Chondrocyte (in vitro differentiated cells): ENCODE data around the gene CEP250. TPM values are rescaled to one million over a fixed set of nuclear protein-coding genes. Genes with fewer than 3 reads are reported as not detected.

ENCODE experiments used
- DNase-seq: peaks from one replicate; pipeline ENCODE4 v3.0.0; 2021; ENCODE audit warnings: mixed read lengths, low spot score
- H3K27ac Mint-ChIP-seq: one replicate; pipeline ENCODE4 v1.8.0; 2021; ENCODE audit warnings: mild to moderate bottlenecking, moderate library complexity, mixed read lengths; ENCODE audit not compliant: unreplicated experiment
- H3K27me3 Mint-ChIP-seq: 2 replicates; pipeline ENCODE4 v1.8.0; 2021; ENCODE audit warnings: low read depth, mixed read lengths
- H3K36me3 Mint-ChIP-seq: 2 replicates; pipeline ENCODE4 v1.8.0; 2021; ENCODE audit warnings: low read depth, mixed read lengths
- H3K4me1 Mint-ChIP-seq: 2 replicates; pipeline ENCODE4 v1.8.0; 2021; ENCODE audit warnings: low read depth, mild to moderate bottlenecking, mixed read lengths
- H3K4me3 Mint-ChIP-seq: one replicate; pipeline ENCODE4 v1.8.0; 2021; ENCODE audit warnings: mild to moderate bottlenecking, moderate library complexity, mixed read lengths; ENCODE audit not compliant: unreplicated experiment
- H3K9me3 Mint-ChIP-seq: 2 replicates; pipeline ENCODE4 v1.8.0; 2021; ENCODE audit warnings: low read depth, mixed read lengths
- total RNA-seq: library from RNA; stranded (reverse); gene quantifications from 3 replicates; pipeline ENCODE4 v1.2.1, GENCODE V29; 2021
- TF ChIP-seq, protein P1 (sequence below): fragments of 200-600 bp; sonication (generic); IDR thresholded peaks from 2 replicates; pipeline ENCODE4 v1.5.0; 2021; ENCODE audit warnings: antibody characterized with exemption, mild to moderate bottlenecking, moderate library complexity

Gene CEP250
- total RNA-seq, 1 donor from 2014 or later: 43.6 TPM

- Mint-ChIP-seq H3K4me3 (no peak overlapping the region), H3K4me1 (no peaks in the 10 kb centered on the region), H3K27me3 (no peaks in the 10 kb centered on the region), H3K36me3 (peaks cover 27% of the 10 kb centered on the region), H3K9me3 (peaks cover 6% of the 10 kb centered on the region), H3K27ac (no peak overlapping the region)
- TF ChIP-seq, protein P1, sequence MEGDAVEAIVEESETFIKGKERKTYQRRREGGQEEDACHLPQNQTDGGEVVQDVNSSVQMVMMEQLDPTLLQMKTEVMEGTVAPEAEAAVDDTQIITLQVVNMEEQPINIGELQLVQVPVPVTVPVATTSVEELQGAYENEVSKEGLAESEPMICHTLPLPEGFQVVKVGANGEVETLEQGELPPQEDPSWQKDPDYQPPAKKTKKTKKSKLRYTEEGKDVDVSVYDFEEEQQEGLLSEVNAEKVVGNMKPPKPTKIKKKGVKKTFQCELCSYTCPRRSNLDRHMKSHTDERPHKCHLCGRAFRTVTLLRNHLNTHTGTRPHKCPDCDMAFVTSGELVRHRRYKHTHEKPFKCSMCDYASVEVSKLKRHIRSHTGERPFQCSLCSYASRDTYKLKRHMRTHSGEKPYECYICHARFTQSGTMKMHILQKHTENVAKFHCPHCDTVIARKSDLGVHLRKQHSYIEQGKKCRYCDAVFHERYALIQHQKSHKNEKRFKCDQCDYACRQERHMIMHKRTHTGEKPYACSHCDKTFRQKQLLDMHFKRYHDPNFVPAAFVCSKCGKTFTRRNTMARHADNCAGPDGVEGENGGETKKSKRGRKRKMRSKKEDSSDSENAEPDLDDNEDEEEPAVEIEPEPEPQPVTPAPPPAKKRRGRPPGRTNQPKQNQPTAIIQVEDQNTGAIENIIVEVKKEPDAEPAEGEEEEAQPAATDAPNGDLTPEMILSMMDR: no peak
- DNase-seq: no peak
Observed at GRCh38 chr20:35479798-35480197, 24.4 kb downstream of the CEP250 start.

GRCh38 chr20:35487479-35487878, 32.1 kb downstream of the CEP250 start:
- H3K4me3 Mint-ChIP-seq: no peak overlapping the region

GRCh38 chr20:35489717-35490116, 34.3 kb downstream of the CEP250 start:
- Mint-ChIP-seq H3K4me1 (no peaks in the 10 kb centered on the region), H3K27me3 (no peaks in the 10 kb centered on the region), H3K4me3 (no peak overlapping the region), H3K9me3 (no peaks in the 10 kb centered on the region), H3K27ac (no peak overlapping the region), H3K36me3 (peaks cover 29% of the 10 kb centered on the region)
- DNase-seq: no peak
- TF ChIP-seq, protein P1: no peak

More at GRCh38 chr20:35487479-35487878, 32.1 kb downstream of the CEP250 start:
- H3K9me3 Mint-ChIP-seq: peaks cover 6% of the 10 kb centered on the region
- no peaks in the 10 kb centered on the region for H3K27me3 Mint-ChIP-seq
- H3K4me1 Mint-ChIP-seq: no peaks in the 10 kb centered on the region
- no peak for DNase-seq
- peaks cover 27% of the 10 kb centered on the region for H3K36me3 Mint-ChIP-seq
- TF ChIP-seq, protein P1: no peak
- no peak overlapping the region for H3K27ac Mint-ChIP-seq

- Mint-ChIP-seq H3K4me1 (no peaks in the 10 kb centered on the region), H3K4me3 (no peak overlapping the region), H3K9me3 (no peaks in the 10 kb centered on the region), H3K27ac (no peak overlapping the region), H3K36me3 (peaks cover 38% of the 10 kb centered on the region), H3K27me3 (no peaks in the 10 kb centered on the region)
- DNase-seq: no peak
- TF ChIP-seq, protein P1: no peak
Observed at GRCh38 chr20:35490736-35491181, 35.4 kb downstream of the CEP250 start.

DNA sequence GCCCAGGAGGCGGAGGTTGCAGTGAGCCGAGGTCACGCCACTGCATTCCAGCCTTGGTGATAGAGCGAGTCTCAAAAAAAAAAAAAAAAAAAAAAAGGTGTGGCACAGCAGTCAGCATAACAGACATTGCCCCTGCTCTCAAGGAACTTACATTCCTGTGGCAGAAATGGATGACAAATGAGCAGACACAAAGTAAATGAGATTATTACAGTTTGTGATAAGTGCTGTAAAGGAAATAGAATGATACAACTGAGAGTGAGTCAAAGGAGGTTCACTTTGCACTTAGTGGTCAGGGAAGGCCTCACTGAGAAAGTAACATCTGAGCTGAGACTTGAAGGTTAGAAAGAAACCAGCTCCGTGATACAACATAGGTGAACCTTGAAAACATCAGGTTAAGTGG, 36.4 kb downstream of the CEP250 start:
- no peaks in the 10 kb centered on the region for H3K9me3 Mint-ChIP-seq
- peaks cover 43% of the 10 kb centered on the region for H3K36me3 Mint-ChIP-seq
- H3K27me3 Mint-ChIP-seq: no peaks in the 10 kb centered on the region
- DNase-seq: no peak
- TF ChIP-seq, protein P1: no peak
- H3K4me1 Mint-ChIP-seq: no peaks in the 10 kb centered on the region
- no peak overlapping the region for H3K4me3 Mint-ChIP-seq
- no peak overlapping the region for H3K27ac Mint-ChIP-seq
